ENCODE results near the gene LTBP2.
"Not testable (repeated sequence)": the region's sequence is repeated elsewhere in the genome, so short reads cannot be mapped to it uniquely, and the experiment has no call there.

LTBP2 gene

DNA sequence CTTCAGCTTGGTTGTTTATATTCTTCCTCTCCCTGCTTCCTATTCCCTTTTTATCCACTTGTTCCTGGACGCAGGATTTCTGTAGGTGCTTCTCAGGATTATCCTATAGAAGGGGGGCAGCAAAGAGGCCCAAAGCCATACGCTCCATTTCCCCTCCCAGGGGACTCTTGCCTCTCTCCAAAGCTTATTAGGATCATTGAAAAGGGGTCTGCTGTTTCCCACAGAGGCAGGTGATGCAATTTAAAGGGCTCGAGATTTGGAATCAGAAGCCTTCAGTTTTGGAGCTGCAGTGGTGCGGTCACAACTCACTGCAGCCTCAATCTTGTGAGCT is 154.5 kb downstream of the LTBP2 start:
- DNase-seq (ENCODE audit: low read depth): no peak
- no peak overlapping the region for H3K4me3 ChIP-seq (ENCODE audit: low read depth, low read length)
- TF ChIP-seq, protein P1, sequence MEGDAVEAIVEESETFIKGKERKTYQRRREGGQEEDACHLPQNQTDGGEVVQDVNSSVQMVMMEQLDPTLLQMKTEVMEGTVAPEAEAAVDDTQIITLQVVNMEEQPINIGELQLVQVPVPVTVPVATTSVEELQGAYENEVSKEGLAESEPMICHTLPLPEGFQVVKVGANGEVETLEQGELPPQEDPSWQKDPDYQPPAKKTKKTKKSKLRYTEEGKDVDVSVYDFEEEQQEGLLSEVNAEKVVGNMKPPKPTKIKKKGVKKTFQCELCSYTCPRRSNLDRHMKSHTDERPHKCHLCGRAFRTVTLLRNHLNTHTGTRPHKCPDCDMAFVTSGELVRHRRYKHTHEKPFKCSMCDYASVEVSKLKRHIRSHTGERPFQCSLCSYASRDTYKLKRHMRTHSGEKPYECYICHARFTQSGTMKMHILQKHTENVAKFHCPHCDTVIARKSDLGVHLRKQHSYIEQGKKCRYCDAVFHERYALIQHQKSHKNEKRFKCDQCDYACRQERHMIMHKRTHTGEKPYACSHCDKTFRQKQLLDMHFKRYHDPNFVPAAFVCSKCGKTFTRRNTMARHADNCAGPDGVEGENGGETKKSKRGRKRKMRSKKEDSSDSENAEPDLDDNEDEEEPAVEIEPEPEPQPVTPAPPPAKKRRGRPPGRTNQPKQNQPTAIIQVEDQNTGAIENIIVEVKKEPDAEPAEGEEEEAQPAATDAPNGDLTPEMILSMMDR (IDR thresholded peaks at IDR 0.05; ENCODE audit: insufficient read depth, low read depth, low read length, missing control alignments): no peak

DNA sequence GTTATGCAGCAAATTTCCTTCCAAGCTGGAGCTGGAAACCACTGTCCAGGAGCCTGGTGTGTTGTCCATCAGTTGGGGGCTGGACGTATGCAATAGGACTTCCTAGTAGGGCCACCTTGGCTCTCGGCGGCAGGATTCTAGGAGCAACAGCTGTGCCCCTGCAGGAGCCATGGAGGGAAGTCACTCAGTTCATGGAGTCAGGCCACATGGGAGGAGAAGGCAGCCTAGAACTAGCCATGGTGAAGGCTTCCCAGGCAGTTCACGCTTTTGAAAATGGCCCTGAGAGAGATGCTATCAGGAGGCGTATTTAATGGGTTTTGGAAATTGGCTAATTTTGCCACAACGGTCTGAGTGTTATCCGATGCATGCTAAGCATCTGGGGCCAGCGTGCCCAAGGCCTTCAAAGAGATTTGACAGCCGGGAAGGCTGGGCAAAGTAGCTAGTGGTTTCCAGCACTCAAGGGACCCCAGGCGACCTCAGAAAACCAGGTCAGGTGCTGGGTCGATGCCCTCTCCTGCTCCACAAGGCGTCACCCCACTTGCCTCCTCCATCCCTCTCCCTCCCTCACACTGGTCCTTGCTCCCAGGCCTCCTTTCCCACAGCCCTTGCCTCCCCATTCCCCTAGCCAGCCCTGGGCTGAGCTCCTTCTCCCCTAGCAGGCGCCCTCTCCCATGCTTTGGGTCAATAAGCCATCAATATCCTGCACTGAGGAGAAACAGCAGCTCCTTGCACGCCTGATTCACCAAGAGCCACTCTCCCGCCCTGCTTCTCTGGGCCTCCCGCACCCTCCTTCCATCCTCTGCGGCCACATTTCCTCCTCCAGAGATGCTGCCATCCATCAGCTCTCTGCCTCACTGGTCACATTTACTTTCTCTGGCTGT is 155.1 kb downstream of the LTBP2 start:
- TF ChIP-seq, protein P1 (IDR thresholded peaks at IDR 0.05; ENCODE audit: insufficient read depth, low read depth, low read length, missing control alignments): no peak
- no peak for DNase-seq (ENCODE audit: low read depth)
- no peak overlapping the region for H3K4me3 ChIP-seq (ENCODE audit: low read depth, low read length)

DNA sequence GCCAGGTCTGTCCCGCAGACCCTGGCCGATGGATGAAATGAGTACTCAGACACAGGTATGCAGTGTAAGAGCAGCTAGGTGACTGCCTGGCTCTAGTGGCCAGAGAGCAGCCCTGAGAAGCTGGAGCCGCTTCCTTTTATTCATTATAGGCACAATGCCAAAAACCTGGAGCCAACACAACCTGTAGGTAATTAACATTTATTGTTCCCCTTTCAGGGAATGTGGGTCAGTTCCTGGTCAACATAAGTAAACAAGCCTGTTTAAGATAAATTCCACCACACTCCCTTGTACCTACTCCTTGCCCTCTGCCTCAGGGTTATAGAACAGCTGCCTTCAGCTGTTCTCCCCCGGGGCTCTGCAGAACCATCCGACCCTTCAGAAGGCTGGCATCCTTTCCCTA is 157.6 kb downstream of the LTBP2 start:
- not testable (repeated sequence) for H3K4me3 ChIP-seq (ENCODE audit: low read depth, low read length); DNase-seq (ENCODE audit: low read depth)

Measured in GM12865 (cell line).